HEK293T (cell line): ENCODE data around the gene GCNT2.

Source experiments
- CTCF ChIA-PET: fragments of 350-600 bp; formaldehyde crosslinking; extraction: SDS; loops from one replicate; lab custom pipeline; 2021; ENCODE audit warnings: antibody characterized with exemption, inconsistent platforms; lab: Yijun Ruan, JAX
- POLR2A ChIA-PET: fragments of 350-600 bp; formaldehyde crosslinking; extraction: SDS; loops from one replicate; lab custom pipeline; 2020; ENCODE audit warnings: antibody characterized with exemption, inconsistent platforms; lab: Yijun Ruan, JAX
- DNase-seq: peaks from one replicate; pipeline ENCODE4 v3.0.0; 2012; ENCODE audit warnings: mixed read lengths; ENCODE audit errors: extremely low spot score
- ARNT ChIP-seq: fragments of 450-650 bp; IDR thresholded peaks from 2 replicates; pipeline ENCODE4 v1.6.1; 2017; ENCODE audit warnings: mild to moderate bottlenecking
- BHLHE40 ChIP-seq: fragments of 450-650 bp; IDR thresholded peaks from 2 replicates; pipeline ENCODE4 v1.6.1; 2016; ENCODE audit warnings: mild to moderate bottlenecking, moderate library complexity, borderline replicate concordance
- CTBP1 ChIP-seq: fragments of 450-650 bp; IDR thresholded peaks from 2 replicates; pipeline ENCODE4 v1.6.1; 2016; ENCODE audit warnings: borderline replicate concordance
- ELF4 ChIP-seq: fragments of 450-650 bp; IDR thresholded peaks from 2 replicates; pipeline ENCODE4 v1.6.1; 2017; ENCODE audit warnings: antibody characterized with exemption
- FOXA1 ChIP-seq: fragments of 450-650 bp; IDR thresholded peaks from 2 replicates; pipeline ENCODE4 v1.6.1; 2016; ENCODE audit warnings: mild to moderate bottlenecking
- FOXK2 ChIP-seq: fragments of 450-650 bp; IDR thresholded peaks from 2 replicates; pipeline ENCODE4 v1.6.1; 2016; ENCODE audit warnings: mild to moderate bottlenecking
- FOXM1 ChIP-seq: fragments of 450-650 bp; IDR thresholded peaks from 2 replicates; pipeline ENCODE4 v1.6.1; 2017; ENCODE audit warnings: mild to moderate bottlenecking, borderline replicate concordance
- HDGF ChIP-seq: fragments of 450-650 bp; IDR thresholded peaks from 2 replicates; pipeline ENCODE4 v1.6.1; 2017; ENCODE audit warnings: antibody characterized with exemption, borderline replicate concordance
- L3MBTL2 ChIP-seq: fragments of 450-650 bp; conservative IDR thresholded peaks from 2 replicates; pipeline ENCODE4 v1.6.1; 2016; ENCODE audit warnings: mild to moderate bottlenecking
- LEF1 ChIP-seq: fragments of 450-650 bp; IDR thresholded peaks from 2 replicates; pipeline ENCODE4 v1.6.1; 2017; ENCODE audit warnings: mild to moderate bottlenecking, borderline replicate concordance
- NFRKB ChIP-seq: fragments of 450-650 bp; IDR thresholded peaks from 2 replicates; pipeline ENCODE4 v1.6.1; 2016; ENCODE audit warnings: mild to moderate bottlenecking, moderate library complexity
- PKNOX1 ChIP-seq: fragments of 450-650 bp; IDR thresholded peaks from 2 replicates; pipeline ENCODE4 v1.6.1; 2016
- SP1 ChIP-seq: fragments of 450-650 bp; IDR thresholded peaks from 2 replicates; pipeline ENCODE4 v1.6.1; 2017
- SUZ12 ChIP-seq: fragments of 450-650 bp; IDR thresholded peaks from 2 replicates; pipeline ENCODE4 v1.6.1; 2016; ENCODE audit warnings: mild to moderate bottlenecking
- TARDBP ChIP-seq: fragments of 450-650 bp; IDR thresholded peaks from 2 replicates; pipeline ENCODE4 v1.6.1; 2016
- ZNF384 ChIP-seq: fragments of 450-650 bp; IDR thresholded peaks from 2 replicates; pipeline ENCODE4 v1.6.1; 2016

GCNT2 gene

GRCh38 chr6:10537726-10538125, 16.6 kb downstream of the GCNT2 start:
- POLR2A ChIA-PET, result no interaction called here
- DNase-seq, result no peak
- CTCF ChIA-PET, result no interaction called here
- TF ChIP-seq FOXK2, result no peak
- no peak for TF ChIP-seq NFRKB
- TF ChIP-seq L3MBTL2, result no peak
- no peak for TF ChIP-seq BHLHE40
- no peak for TF ChIP-seq ARNT

- POLR2A ChIA-PET, result no interaction called here
These were observed 19.1 kb downstream of the GCNT2 start for GRCh38 chr6:10540073-10540746.

GRCh38 chr6:10541591-10541990, 20.4 kb downstream of the GCNT2 start:
- DNase-seq, result no peak
- TF ChIP-seq BHLHE40, result no peak
- TF ChIP-seq HDGF, result no peak
- no peak for TF ChIP-seq SUZ12
- TF ChIP-seq FOXA1, result no peak
- no peak for TF ChIP-seq ELF4
- TF ChIP-seq ZNF384, result no peak
- no peak for TF ChIP-seq ARNT
- no peak for TF ChIP-seq FOXM1
- no peak for TF ChIP-seq PKNOX1
- TF ChIP-seq LEF1, result no peak
- no peak for TF ChIP-seq L3MBTL2
- TF ChIP-seq NFRKB, result no peak
- TF ChIP-seq SP1, result no peak
- ChIA-PET CTCF (no interaction called here), POLR2A (interaction anchor here (0.9 kb wide), 1 partner anchor 10 kb away, joined by 3 read pairs; no protein-coding TSS in a partner anchor)

More at GRCh38 chr6:10540073-10540746, 19.1 kb downstream of the GCNT2 start:
- no peak for DNase-seq
- CTCF ChIA-PET, result no interaction called here
- no peak for TF ChIP-seq FOXM1
- TF ChIP-seq FOXA1, result no peak
- TF ChIP-seq ELF4, result no peak
- no peak for TF ChIP-seq TARDBP
- no peak for TF ChIP-seq HDGF
- no peak for TF ChIP-seq FOXK2
- no peak for TF ChIP-seq SP1
- TF ChIP-seq SUZ12, result no peak
- no peak for TF ChIP-seq LEF1
- no peak for TF ChIP-seq PKNOX1
- TF ChIP-seq ZNF384, result no peak
- TF ChIP-seq ARNT, result no peak
- TF ChIP-seq L3MBTL2, result no peak
- no peak for TF ChIP-seq CTBP1
- TF ChIP-seq NFRKB, result no peak
- TF ChIP-seq BHLHE40, result no peak

- no peak for DNase-seq
- CTCF ChIA-PET, result interaction anchor here (0.8 kb wide), 1 partner anchor 31 kb away, joined by 3 read pairs; no protein-coding TSS in a partner anchor
- POLR2A ChIA-PET, result no interaction called here
- TF ChIP-seq PKNOX1, result peak; percentile 86
- TF ChIP-seq LEF1, result no peak
- TF ChIP-seq SUZ12, result no peak
- TF ChIP-seq SP1, result no peak
- no peak for TF ChIP-seq FOXK2
These were observed 21.1 kb downstream of the GCNT2 start for GRCh38 chr6:10542213-10542612.

GRCh38 chr6:10543488-10543887, 22.3 kb downstream of the GCNT2 start:
- ChIA-PET CTCF (no interaction called here), POLR2A (no interaction called here)
- DNase-seq, result no peak
- TF ChIP-seq ELF4, result no peak
- TF ChIP-seq BHLHE40, result no peak
- TF ChIP-seq TARDBP, result no peak
- TF ChIP-seq CTBP1, result no peak
- no peak for TF ChIP-seq FOXM1
- TF ChIP-seq HDGF, result no peak
- no peak for TF ChIP-seq ARNT
- TF ChIP-seq L3MBTL2, result no peak
- no peak for TF ChIP-seq LEF1
- no peak for TF ChIP-seq PKNOX1
- no peak for TF ChIP-seq SP1
- no peak for TF ChIP-seq ZNF384
- TF ChIP-seq FOXA1, result no peak

GRCh38 chr6:10545482-10545881, 24.3 kb downstream of the GCNT2 start:
- POLR2A ChIA-PET, result no interaction called here
- CTCF ChIA-PET, result interaction anchor here (0.5 kb wide), 1 partner anchor 22 kb away, joined by 4 read pairs; no protein-coding TSS in a partner anchor
- no peak for TF ChIP-seq LEF1
- TF ChIP-seq FOXM1, result no peak
- TF ChIP-seq FOXA1, result no peak
- TF ChIP-seq HDGF, result no peak
- no peak for TF ChIP-seq ELF4
- TF ChIP-seq L3MBTL2, result no peak
- TF ChIP-seq SP1, result no peak
- TF ChIP-seq PKNOX1, result no peak
- no peak for TF ChIP-seq NFRKB
- TF ChIP-seq BHLHE40, result no peak
- no peak for TF ChIP-seq ZNF384
- TF ChIP-seq FOXK2, result no peak
- no peak for TF ChIP-seq TARDBP
- TF ChIP-seq SUZ12, result no peak
- TF ChIP-seq ARNT, result no peak
- no peak for TF ChIP-seq CTBP1
- DNase-seq, result no peak
